SU-DHL-6 (cell line): Measurements from ENCODE around the gene TMEM92.

Source experiments
- CTCF ChIP-seq: fragments of 200-600 bp; sonication (generic); IDR thresholded peaks from one replicate; pipeline ENCODE4 v1.5.1; 2017; ENCODE audit warnings: antibody characterized with exemption, mild to moderate bottlenecking, low read length, moderate library complexity; ENCODE audit not compliant: insufficient read depth, poor library complexity, severe bottlenecking
- EZH2phosphoT487 ChIP-seq: fragments of 200-600 bp; sonication (generic), shearing (Covaris generic); conservative IDR thresholded peaks from 2 replicates; pipeline ENCODE4 v1.6.1; 2018; ENCODE audit warnings: mild to moderate bottlenecking, antibody characterized with exemption, low read length, moderate library complexity, mixed read lengths

GRCh38 chr17:50256826-50257618 is 17.2 kb upstream of the TMEM92 start:
- TF ChIP-seq CTCF (no peak), EZH2phosphoT487 (no peak)
